Neural crest cell (in vitro differentiated cells): Measurements from ENCODE around the gene CALHM3. TPM values are rescaled to one million over a fixed set of nuclear protein-coding genes. Genes with fewer than 3 reads are reported as not detected.

Experiments
- DNase-seq: peaks from one replicate; pipeline ENCODE4 v3.0.0; 2021; ENCODE audit warnings: low read depth, mixed read lengths, low spot score
- H3K27ac Mint-ChIP-seq: one replicate; pipeline ENCODE4 v1.8.0; 2021; ENCODE audit warnings: mild to moderate bottlenecking, mixed read lengths; ENCODE audit not compliant: unreplicated experiment
- H3K27me3 Mint-ChIP-seq: 2 replicates; pipeline ENCODE4 v1.8.0; 2021; ENCODE audit warnings: low read depth, mild to moderate bottlenecking, mixed read lengths
- H3K36me3 Mint-ChIP-seq: 2 replicates; pipeline ENCODE4 v1.8.0; 2021; ENCODE audit warnings: low read depth, mild to moderate bottlenecking, mixed read lengths
- H3K4me1 Mint-ChIP-seq: 2 replicates; pipeline ENCODE4 v1.8.0; 2021; ENCODE audit warnings: mixed read lengths
- H3K4me3 Mint-ChIP-seq: one replicate; pipeline ENCODE4 v1.8.0; 2021; ENCODE audit warnings: mild to moderate bottlenecking, mixed read lengths
- H3K9me3 Mint-ChIP-seq: 2 replicates; pipeline ENCODE4 v1.8.0; 2021; ENCODE audit warnings: mixed read lengths
- CTCF ChIP-seq: fragments of 200-600 bp; sonication (generic); conservative IDR thresholded peaks from 2 replicates; pipeline ENCODE4 v1.5.0; 2021; ENCODE audit warnings: antibody characterized with exemption, mild to moderate bottlenecking
- total RNA-seq: library from RNA; stranded (reverse); gene quantifications from 2 replicates; pipeline ENCODE4 v1.2.1, GENCODE V29; 2021

CALHM3 gene
- total RNA-seq, 1 donor from 2014 or later: not detected

GRCh38 chr10:103442031-103442461 lies 37.0 kb downstream of the CALHM3 start:
- no peak for DNase-seq
- no peaks in the 10 kb centered on the region for H3K27me3 Mint-ChIP-seq
- H3K27ac Mint-ChIP-seq: no peak overlapping the region
- H3K4me1 Mint-ChIP-seq: no peaks in the 10 kb centered on the region
- no peak overlapping the region for H3K4me3 Mint-ChIP-seq
- no peak for TF ChIP-seq CTCF
- H3K36me3 Mint-ChIP-seq: peaks cover 12% of the 10 kb centered on the region
- H3K9me3 Mint-ChIP-seq: no peaks in the 10 kb centered on the region

- Mint-ChIP-seq H3K9me3 (no peaks in the 10 kb centered on the region), H3K4me3 (no peak overlapping the region), H3K36me3 (peaks cover 15% of the 10 kb centered on the region), H3K4me1 (no peaks in the 10 kb centered on the region), H3K27me3 (no peaks in the 10 kb centered on the region), H3K27ac (no peak overlapping the region)
- no peak for TF ChIP-seq CTCF
- no peak for DNase-seq
These were observed 37.4 kb downstream of the CALHM3 start for GRCh38 chr10:103441611-103442010.

GRCh38 chr10:103441206-103441605 lies 37.8 kb downstream of the CALHM3 start:
- DNase-seq: no peak
- Mint-ChIP-seq H3K27ac (no peak overlapping the region), H3K27me3 (no peaks in the 10 kb centered on the region), H3K4me1 (no peaks in the 10 kb centered on the region), H3K9me3 (no peaks in the 10 kb centered on the region), H3K4me3 (no peak overlapping the region), H3K36me3 (peaks cover 15% of the 10 kb centered on the region)
- TF ChIP-seq CTCF: no peak

- no peaks in the 10 kb centered on the region for H3K9me3 Mint-ChIP-seq
- peaks cover 15% of the 10 kb centered on the region for H3K36me3 Mint-ChIP-seq
- no peak overlapping the region for H3K4me3 Mint-ChIP-seq
- no peaks in the 10 kb centered on the region for H3K4me1 Mint-ChIP-seq
- peak overlapping the region; percentile 78 for H3K27ac Mint-ChIP-seq
- no peak for DNase-seq
- H3K27me3 Mint-ChIP-seq: no peaks in the 10 kb centered on the region
- no peak for TF ChIP-seq CTCF
These were observed 38.6 kb downstream of the CALHM3 start for GRCh38 chr10:103440416-103440815.

GRCh38 chr10:103439776-103440175 lies 39.3 kb downstream of the CALHM3 start:
- H3K36me3 Mint-ChIP-seq: peaks cover 15% of the 10 kb centered on the region
- H3K27ac Mint-ChIP-seq: peak overlapping the region; percentile 35
- H3K4me3 Mint-ChIP-seq: no peak overlapping the region
- H3K4me1 Mint-ChIP-seq: no peaks in the 10 kb centered on the region
- no peak for TF ChIP-seq CTCF
- DNase-seq: no peak
- H3K27me3 Mint-ChIP-seq: no peaks in the 10 kb centered on the region
- H3K9me3 Mint-ChIP-seq: no peaks in the 10 kb centered on the region

- DNase-seq: no peak
- no peaks in the 10 kb centered on the region for H3K9me3 Mint-ChIP-seq
- no peaks in the 10 kb centered on the region for H3K27me3 Mint-ChIP-seq
- H3K27ac Mint-ChIP-seq: peak overlapping the region; percentile 43
- no peaks in the 10 kb centered on the region for H3K4me1 Mint-ChIP-seq
- TF ChIP-seq CTCF: no peak
- peaks cover 14% of the 10 kb centered on the region for H3K36me3 Mint-ChIP-seq
- no peak overlapping the region for H3K4me3 Mint-ChIP-seq
These were observed 45.2 kb downstream of the CALHM3 start for GRCh38 chr10:103433858-103434257.
